Mucosa of stomach (tissue), 1 donor: ENCODE data around the gene BUD31.
A peak's percentile ranks its signal among the peaks of the same experiment; 100 is the strongest.
"Not testable (repeated sequence)": the region's sequence is repeated elsewhere in the genome, so short reads cannot be mapped to it uniquely, and the experiment has no call there.

Experiments
- H3K27me3 ChIP-seq: one replicate; pipeline ENCODE4 v1.7.0; 2013; ENCODE audit warnings: mild to moderate bottlenecking, low read length; ENCODE audit not compliant: control insufficient read depth, insufficient read depth
- H3K36me3 ChIP-seq: one replicate; pipeline ENCODE4 v1.7.0; 2013; ENCODE audit warnings: low read length; ENCODE audit not compliant: control insufficient read depth, insufficient read depth
- H3K4me1 ChIP-seq: one replicate; pipeline ENCODE4 v1.7.0; 2013; ENCODE audit warnings: mild to moderate bottlenecking, low read length; ENCODE audit not compliant: control insufficient read depth, insufficient read depth
- H3K4me3 ChIP-seq: one replicate; pipeline ENCODE4 v1.7.0; 2013; ENCODE audit warnings: low read length
- H3K9ac ChIP-seq: one replicate; pipeline ENCODE4 v1.7.0; 2013; ENCODE audit warnings: mild to moderate bottlenecking, low read length, moderate library complexity
- H3K9me3 ChIP-seq: one replicate; pipeline ENCODE4 v1.7.0; 2013; ENCODE audit warnings: mild to moderate bottlenecking, low read length, moderate library complexity; ENCODE audit not compliant: control insufficient read depth
- donor health status: Pancreatic carcinoma.

The BUD31 gene

GRCh38 chr7:99384523-99384922, 24.2 kb upstream of the BUD31 start:
- Histone ChIP-seq H3K27me3 (no peaks in the 10 kb centered on the region), H3K9ac (no peak overlapping the region), H3K9me3 (no peaks in the 10 kb centered on the region), H3K36me3 (no peaks in the 10 kb centered on the region), H3K4me3 (no peak overlapping the region), H3K4me1 (peaks cover 14% of the 10 kb centered on the region)

GRCh38 chr7:99385564-99385963, 23.2 kb upstream of the BUD31 start:
- H3K4me1 ChIP-seq: peaks cover 9% of the 10 kb centered on the region
- H3K9ac ChIP-seq: no peak overlapping the region
- no peaks in the 10 kb centered on the region for H3K36me3 ChIP-seq
- no peak overlapping the region for H3K4me3 ChIP-seq
- no peaks in the 10 kb centered on the region for H3K9me3 ChIP-seq
- no peaks in the 10 kb centered on the region for H3K27me3 ChIP-seq

- H3K4me3 ChIP-seq: no peak overlapping the region
- no peaks in the 10 kb centered on the region for H3K36me3 ChIP-seq
- H3K27me3 ChIP-seq: no peaks in the 10 kb centered on the region
- no peak overlapping the region for H3K9ac ChIP-seq
- no peaks in the 10 kb centered on the region for H3K9me3 ChIP-seq
- no peaks in the 10 kb centered on the region for H3K4me1 ChIP-seq
These were observed 22.1 kb upstream of the BUD31 start for GRCh38 chr7:99386584-99387238.

- not testable (repeated sequence) for H3K9ac ChIP-seq, H3K27me3 ChIP-seq, H3K4me3 ChIP-seq, H3K9me3 ChIP-seq, H3K36me3 ChIP-seq, H3K4me1 ChIP-seq
These were observed 21.5 kb upstream of the BUD31 start for GRCh38 chr7:99387239-99387635.

GRCh38 chr7:99387912-99388311, 20.9 kb upstream of the BUD31 start:
- H3K27me3 ChIP-seq: no peaks in the 10 kb centered on the region
- H3K9ac ChIP-seq: no peak overlapping the region
- peaks cover 10% of the 10 kb centered on the region for H3K4me1 ChIP-seq
- no peaks in the 10 kb centered on the region for H3K9me3 ChIP-seq
- H3K36me3 ChIP-seq: no peaks in the 10 kb centered on the region
- H3K4me3 ChIP-seq: no peak overlapping the region

- no peaks in the 10 kb centered on the region for H3K9me3 ChIP-seq
- no peaks in the 10 kb centered on the region for H3K27me3 ChIP-seq
- H3K4me1 ChIP-seq: peaks cover 21% of the 10 kb centered on the region
- H3K36me3 ChIP-seq: no peaks in the 10 kb centered on the region
- no peak overlapping the region for H3K4me3 ChIP-seq
- H3K9ac ChIP-seq: no peak overlapping the region
These were observed 19.0 kb upstream of the BUD31 start for GRCh38 chr7:99389772-99390171.

GRCh38 chr7:99390941-99391602, 17.7 kb upstream of the BUD31 start:
- no peaks in the 10 kb centered on the region for H3K36me3 ChIP-seq
- no peaks in the 10 kb centered on the region for H3K9me3 ChIP-seq
- peaks cover 21% of the 10 kb centered on the region for H3K4me1 ChIP-seq
- no peak overlapping the region for H3K4me3 ChIP-seq
- no peaks in the 10 kb centered on the region for H3K27me3 ChIP-seq
- no peak overlapping the region for H3K9ac ChIP-seq

- Histone ChIP-seq H3K9ac (no peak overlapping the region), H3K36me3 (peaks cover under 1% of the 10 kb centered on the region), H3K4me1 (peaks cover 21% of the 10 kb centered on the region), H3K9me3 (no peaks in the 10 kb centered on the region), H3K4me3 (no peak overlapping the region), H3K27me3 (no peaks in the 10 kb centered on the region)
These were observed 16.7 kb upstream of the BUD31 start for GRCh38 chr7:99392046-99392445.

- Histone ChIP-seq H3K4me3 (peak overlapping the region; percentile 22), H3K9ac (peak overlapping the region; percentile 47), H3K27me3 (no peaks in the 10 kb centered on the region), H3K4me1 (peaks cover 21% of the 10 kb centered on the region), H3K9me3 (no peaks in the 10 kb centered on the region), H3K36me3 (peaks cover 8% of the 10 kb centered on the region)
These were observed 16.0 kb upstream of the BUD31 start for GRCh38 chr7:99392659-99393354.

- Histone ChIP-seq H3K27me3 (no peaks in the 10 kb centered on the region), H3K36me3 (peaks cover 9% of the 10 kb centered on the region), H3K9ac (peak overlapping the region; percentile 47), H3K4me3 (peak overlapping the region; percentile 22), H3K4me1 (peaks cover 21% of the 10 kb centered on the region), H3K9me3 (no peaks in the 10 kb centered on the region)
These were observed 15.2 kb upstream of the BUD31 start for GRCh38 chr7:99393355-99394187.

GRCh38 chr7:99394188-99394502, 14.6 kb upstream of the BUD31 start:
- Histone ChIP-seq H3K9me3 (no peaks in the 10 kb centered on the region), H3K27me3 (no peaks in the 10 kb centered on the region), H3K9ac (no peak overlapping the region), H3K36me3 (peaks cover 9% of the 10 kb centered on the region), H3K4me3 (no peak overlapping the region), H3K4me1 (peaks cover 21% of the 10 kb centered on the region)
